ENCODE measurements around the gene C12orf42.
"Not testable (repeated sequence)": the region's sequence is repeated elsewhere in the genome, so short reads cannot be mapped to it uniquely, and the experiment has no call there.

C12orf42 gene

GRCh38 chr12:103494734-103495468, 867 bp downstream of the C12orf42 start:
- no peak for DNase-seq

- DNase-seq, result no peak
Observed at GRCh38 chr12:103494051-103494733, 1.6 kb downstream of the C12orf42 start.

- no peak for DNase-seq
Observed at GRCh38 chr12:103493199-103493598, 2.6 kb downstream of the C12orf42 start.

- DNase-seq, result no peak
Observed at GRCh38 chr12:103482365-103482764, 13.4 kb downstream of the C12orf42 start.

DNA sequence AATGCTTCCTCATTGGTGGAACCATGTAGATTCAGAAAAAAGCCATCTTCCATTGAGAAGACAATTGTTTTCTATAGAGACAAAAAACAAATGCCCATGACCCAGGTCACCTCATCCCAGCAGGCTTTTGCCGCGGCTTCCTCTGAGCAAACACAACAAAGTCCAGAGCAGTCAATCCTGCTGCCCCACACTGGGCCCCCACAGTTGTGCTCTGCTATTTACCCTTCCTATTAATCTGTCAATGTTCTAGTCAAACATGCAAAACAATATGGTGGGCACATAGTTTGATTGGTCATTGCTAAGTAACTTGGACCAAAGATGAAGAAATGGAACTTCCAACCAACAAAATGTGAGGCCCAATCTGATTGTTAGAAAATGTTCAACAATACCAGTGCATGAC, 20.7 kb downstream of the C12orf42 start:
- DNase-seq, result no peak

DNA sequence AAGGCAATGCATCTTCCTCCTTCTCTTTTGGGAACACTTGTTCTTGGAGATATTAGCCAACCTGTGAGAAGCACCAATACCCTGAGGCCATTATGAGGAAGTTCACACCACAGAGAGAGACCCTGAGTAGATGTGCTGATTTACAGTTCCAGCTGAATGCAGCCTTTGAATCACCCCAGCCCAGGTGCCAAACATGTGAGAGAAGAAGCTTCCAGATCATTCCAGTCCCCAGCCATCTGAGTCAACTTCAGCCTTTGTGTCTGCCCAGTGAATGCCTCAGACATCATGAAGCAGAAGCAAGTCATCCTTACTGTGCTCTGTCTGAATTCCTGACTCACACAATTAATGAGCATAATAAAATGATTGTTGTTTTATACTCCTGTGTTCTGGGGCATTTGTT, 25.1 kb downstream of the C12orf42 start:
- DNase-seq, result no peak

GRCh38 chr12:103469719-103470118, 26.0 kb downstream of the C12orf42 start:
- DNase-seq, result no peak

DNA sequence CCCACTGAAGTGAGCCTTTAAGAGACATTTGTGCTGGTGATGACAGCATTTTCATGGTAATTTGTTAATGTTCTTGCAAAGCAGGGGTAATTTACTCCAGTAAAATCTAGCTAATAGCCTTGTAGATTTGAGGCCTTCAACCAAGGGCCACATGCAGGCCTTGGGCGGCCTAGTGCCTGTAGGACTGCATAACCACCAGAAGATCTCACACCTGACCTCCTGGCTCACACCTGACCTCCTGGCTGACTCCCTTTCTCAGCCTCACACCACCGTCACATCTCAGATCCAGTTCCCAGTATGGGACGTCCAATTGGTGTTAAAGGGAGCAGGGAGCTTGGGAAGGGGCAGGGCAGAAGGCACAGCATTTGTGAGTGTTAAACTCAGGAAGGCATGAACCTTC, 26.9 kb downstream of the C12orf42 start:
- no peak for DNase-seq

DNA sequence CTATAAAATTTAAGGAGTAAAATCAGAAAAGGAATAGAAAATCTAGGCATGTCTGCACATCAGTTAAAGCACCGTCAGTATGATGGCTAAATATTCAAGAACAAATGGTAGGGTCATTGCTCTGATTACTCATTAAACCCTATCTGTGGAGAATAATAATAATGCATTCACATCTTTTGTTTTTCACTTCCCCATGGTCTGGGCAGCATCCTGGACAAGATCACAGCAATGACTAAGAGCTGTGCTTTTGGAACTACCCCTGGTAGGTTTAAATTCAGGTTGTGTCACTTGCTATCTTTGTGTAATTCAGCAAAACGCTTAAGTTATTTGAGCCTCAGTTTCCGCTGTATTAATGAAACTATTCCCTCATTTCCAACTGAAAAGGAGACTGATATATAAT, 33.1 kb downstream of the C12orf42 start:
- DNase-seq, result no peak

DNA sequence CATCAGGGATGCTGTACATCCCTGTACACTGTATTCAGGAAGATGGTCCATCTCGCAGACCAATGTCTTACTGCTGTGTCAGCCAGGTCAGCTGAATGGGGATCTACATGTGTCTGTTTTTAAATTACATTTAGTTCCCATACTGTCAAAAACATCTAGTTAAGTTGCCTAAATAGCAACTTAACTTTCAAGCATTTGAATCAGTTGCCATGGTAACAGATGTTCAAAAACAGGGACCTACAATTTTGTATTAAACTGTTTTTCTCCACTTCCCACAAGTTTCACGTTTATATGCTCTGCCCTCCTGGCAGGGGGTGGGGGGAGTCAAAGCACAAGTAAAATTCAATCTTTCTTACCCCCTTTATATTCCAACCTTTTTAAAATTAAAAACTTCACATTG, 38.3 kb downstream of the C12orf42 start:
- no peak for DNase-seq

- no peak for DNase-seq
Observed at GRCh38 chr12:103456006-103456405, 39.8 kb downstream of the C12orf42 start.

- no peak for DNase-seq
Observed at GRCh38 chr12:103455020-103455763, 40.6 kb downstream of the C12orf42 start.

- no peak for DNase-seq
Observed at GRCh38 chr12:103444983-103445382, 50.8 kb downstream of the C12orf42 start.

DNA sequence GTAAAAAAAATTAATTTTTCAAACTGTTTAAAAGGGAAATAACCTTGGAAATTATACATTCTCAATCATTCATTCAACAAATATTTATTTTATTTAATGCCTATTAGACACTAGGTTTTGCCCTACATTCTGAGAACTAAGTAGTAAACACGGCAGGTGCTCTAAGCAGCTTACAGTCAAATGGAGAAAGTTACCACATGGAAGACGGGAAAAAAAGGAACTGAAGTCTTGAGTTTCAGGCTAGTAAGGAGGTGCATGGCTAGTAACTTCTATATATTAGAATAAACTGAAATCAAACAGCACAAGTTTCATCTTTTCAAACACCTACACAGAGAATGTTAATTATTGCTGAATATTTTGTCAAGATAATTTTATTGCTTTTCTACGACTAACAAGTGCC, 52.9 kb downstream of the C12orf42 start:
- no peak for DNase-seq

DNA sequence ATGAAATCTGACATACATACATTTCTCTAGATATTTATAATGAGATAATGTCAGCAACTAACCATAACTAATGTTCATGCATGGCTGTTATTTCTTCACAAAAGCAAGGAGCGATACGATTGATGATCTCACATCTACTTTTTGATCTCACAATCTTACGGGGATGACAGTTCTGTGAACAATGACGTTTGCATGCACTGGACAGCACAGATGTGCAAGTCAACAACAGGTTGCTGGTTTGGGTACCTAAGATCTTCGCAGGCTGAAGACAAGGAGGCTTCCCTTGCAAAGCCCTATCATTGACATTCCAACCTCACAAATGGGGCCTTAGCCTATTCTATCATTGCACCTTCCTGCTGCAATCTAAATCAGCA, 53.6 kb downstream of the C12orf42 start:
- DNase-seq, result no peak

- no peak for DNase-seq
Observed at GRCh38 chr12:103441437-103442181, 54.2 kb downstream of the C12orf42 start.

- not testable (repeated sequence) for DNase-seq
Observed at GRCh38 chr12:103434165-103435105, 61.3 kb downstream of the C12orf42 start.

GRCh38 chr12:103431950-103432349, 63.8 kb downstream of the C12orf42 start:
- DNase-seq, result no peak

- DNase-seq, result no peak
Observed at GRCh38 chr12:103431387-103431786, 64.4 kb downstream of the C12orf42 start.

DNA sequence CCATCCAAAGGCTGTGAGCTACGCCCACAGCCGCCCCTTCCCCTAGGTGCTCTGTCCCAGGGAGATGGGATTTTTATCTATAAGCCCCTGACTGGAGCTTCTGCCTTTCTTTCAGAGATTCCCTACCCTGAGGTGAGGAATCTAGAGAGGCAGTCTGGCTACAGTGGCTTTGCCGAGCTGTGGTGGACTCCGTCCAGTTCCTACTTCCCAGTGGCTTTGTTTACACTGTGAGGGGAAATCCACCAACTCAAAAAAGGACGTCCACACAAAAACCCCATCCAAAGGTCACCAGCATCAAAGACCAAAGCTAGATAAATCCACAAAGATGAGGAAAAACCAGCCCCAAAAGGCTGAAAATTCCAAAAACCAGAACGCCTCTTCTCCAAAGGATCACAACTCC, 70.1 kb downstream of the C12orf42 start:
- not testable (repeated sequence) for DNase-seq

DNA sequence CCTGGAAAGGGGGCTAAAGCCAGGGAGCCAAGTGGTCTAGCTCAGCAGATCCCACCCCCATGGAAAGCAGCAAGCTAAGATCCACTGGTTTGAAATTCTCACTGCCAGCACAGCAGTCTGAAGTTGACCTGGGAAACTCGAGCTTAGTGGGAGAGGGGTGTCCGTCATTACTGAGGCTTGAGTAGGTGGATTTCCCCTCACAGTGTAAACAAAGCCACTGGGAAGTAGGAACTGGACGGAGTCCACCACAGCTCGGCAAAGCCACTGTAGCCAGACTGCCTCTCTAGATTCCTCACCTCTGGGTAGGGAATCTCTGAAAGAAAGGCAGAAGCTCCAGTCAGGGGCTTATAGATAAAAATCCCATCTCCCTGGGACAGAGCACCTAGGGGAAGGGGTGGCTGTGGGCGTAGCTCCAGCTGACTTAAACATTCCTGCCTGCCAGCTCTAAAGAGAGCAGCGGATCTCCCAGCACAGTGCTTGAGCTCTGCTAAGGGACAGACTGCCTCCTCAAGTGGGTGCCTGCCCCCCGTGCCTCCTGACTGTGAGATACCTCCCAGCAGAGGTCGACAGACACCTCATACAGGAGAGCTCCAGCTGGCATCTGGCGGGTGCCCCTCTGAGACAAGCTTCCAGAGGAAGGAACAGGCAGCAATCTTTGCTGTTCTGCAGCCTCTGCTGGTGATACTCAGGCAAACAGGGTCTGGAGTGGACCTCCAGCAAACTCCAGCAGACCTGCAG, 70.8 kb downstream of the C12orf42 start:
- not testable (repeated sequence) for DNase-seq

Data from activated naive CD4-positive, alpha-beta T cell treated with anti-CD3 and anti-CD28 coated beads, Interleukin-2, amount 50 U/mL, for 16 hours (primary cell).